SKM-1 (cell line): ENCODE results near the gene TRIM7.
"Not testable (repeated sequence)": the region's sequence is repeated elsewhere in the genome, so short reads cannot be mapped to it uniquely, and the experiment has no call there.

Experiments
- DNase-seq: peaks from one replicate; lab custom pipeline; 2025; ENCODE audit not compliant: unreplicated experiment; lab: John Stamatoyannopoulos, UW

The TRIM7 gene

DNA sequence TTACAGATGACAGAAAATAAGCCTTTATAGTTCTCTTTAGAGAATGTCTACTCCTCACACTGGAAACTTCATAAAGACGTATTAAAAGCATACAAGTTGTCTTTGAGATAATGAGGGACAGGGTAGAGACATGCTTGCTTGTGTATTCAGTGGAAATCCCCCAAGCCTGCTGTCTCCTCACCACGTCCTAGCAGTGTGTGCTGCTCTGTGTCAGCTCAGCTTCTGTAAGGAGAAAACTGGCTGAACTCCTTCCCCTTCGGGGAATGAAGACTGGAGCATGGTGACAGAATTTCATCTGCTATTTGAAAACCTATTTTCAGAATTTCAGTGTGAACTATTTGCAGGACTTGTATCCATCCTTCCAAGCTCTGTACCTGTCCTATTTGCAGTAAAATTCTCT is 48.2 kb downstream of the TRIM7 start:
- DNase-seq = no peak

DNA sequence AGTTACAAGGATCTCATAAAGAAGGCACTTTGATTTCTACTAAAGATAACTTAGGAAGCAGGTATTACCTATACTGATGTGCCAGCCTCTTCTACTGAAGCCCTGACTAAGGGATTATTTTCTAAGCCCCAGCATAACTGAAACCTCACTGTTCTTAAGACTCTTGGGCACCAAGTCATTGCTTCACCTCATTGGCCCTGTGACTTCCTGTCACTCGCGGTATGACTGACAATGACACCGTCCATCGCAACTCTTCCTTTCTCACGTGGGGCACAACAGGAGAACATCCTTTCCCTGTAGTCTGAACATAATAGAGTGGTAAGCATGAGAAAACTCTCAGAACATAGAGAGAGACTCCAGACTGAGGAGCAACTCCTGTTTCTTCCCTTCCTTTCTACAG is 51.2 kb downstream of the TRIM7 start:
- no peak for DNase-seq

DNA sequence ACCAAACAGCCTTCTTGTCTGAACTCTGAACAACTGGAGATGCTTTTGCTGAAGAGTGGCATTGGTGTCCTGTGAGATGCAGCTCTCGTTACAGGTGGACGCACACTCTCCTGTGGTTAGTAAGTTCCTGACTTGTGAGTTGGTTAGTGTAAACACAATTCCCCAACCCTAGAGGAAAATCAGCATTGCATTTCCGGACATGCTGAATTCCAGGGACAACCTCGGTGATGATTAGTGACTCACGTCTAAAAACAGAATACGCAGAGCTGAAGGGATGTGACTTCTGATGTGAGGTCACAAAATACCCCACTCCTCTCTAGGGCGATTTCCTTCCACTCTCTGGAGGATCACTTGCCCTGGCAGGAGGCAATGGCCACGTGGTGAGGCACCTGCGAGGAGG is 52.6 kb downstream of the TRIM7 start:
- DNase-seq = no peak

DNA sequence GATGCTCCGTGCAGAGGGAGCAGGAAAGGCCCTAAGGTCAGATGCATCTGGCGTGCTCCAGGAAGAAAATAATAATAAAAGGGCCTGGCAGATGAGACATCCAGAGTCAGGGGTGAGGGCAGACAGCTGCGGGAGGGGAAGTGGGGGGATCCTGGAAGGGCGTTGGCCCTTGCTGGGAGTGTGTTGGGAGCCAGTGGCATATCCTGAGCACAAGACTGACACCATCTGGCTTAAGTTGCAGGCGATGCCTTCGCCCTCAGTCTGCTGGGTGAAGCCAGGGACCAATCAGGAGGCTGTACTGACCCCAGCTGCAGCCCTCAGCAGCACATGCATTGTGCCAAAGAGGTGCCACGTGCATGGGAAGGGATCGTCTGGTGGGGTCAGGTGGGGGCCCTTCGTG is 53.9 kb downstream of the TRIM7 start:
- no peak for DNase-seq

GRCh38 chr5:181149806-181150733 is 54.9 kb downstream of the TRIM7 start:
- DNase-seq = no peak

- no peak for DNase-seq
Measured at GRCh38 chr5:181149355-181149754, 55.6 kb downstream of the TRIM7 start.

DNA sequence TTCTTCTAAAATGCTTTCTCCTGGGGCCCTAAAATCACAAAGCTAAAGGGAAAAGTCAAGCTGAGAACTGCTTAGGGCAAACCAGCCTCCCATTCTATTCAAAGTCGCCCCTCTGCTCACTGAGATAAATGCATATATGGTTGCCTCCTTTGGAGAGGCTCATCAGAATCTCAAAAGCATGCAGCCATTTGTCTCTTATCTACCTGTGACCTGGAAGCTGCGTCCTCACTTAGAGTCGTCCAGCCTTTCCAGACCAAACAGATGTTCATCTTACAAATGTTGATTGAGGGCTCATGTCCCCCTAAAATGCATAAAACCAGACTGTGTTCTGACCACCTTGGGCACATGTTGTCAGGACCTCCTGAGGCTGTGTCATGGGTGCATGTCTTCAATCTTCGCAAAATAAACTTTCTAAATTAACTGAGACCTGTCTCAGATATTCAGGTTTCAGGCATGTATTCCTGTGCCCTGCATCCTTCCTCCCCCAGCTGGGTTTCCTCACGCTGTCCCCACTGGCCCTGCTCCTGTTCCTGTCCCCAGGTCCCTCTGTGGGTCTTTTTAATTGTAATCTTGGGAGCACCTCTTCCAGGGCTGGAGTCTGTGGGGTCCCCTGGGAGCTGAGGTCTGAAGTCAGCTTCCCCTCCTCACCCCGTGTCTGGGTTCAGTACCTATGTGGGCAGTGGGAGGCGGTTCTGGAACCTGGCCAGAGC is 57.9 kb downstream of the TRIM7 start, which contains the start of gene OR2V2:
Gene OR2V2, plus strand, starts transcription at position 660 of the 710 bp plus-strand sequence. CDS start 7,357 bp downstream, outside the sequence.
- not testable (repeated sequence) for DNase-seq

DNA sequence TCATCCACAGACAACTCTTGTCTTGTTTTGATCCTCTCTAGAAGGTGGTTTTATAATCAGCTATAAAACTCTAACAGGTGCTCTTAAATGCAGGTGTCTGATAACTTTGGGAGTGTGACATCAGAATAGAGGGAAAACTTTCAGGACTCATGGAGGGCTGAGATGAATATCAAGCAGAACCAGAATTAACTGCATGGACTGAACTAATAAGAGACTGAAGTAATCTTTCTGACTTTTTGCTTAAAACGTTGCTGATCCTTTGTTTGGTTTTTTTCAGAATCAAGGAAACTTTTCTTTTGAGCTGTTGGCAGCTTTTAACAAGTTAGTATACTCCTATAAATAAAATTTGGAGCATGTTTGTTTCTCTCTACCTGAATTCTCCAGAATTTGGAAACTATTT is 59.9 kb downstream of the TRIM7 start:
- no peak for DNase-seq
